GM18507 (cell line): ENCODE data around the gene SIRT3.
"Not testable (repeated sequence)": the region's sequence is repeated elsewhere in the genome, so short reads cannot be mapped to it uniquely, and the experiment has no call there.

Source experiments
- DNase-seq: peaks from one replicate; pipeline ENCODE4 v3.0.0; 2011; ENCODE audit warnings: low read depth; ENCODE audit not compliant: insufficient read length; ENCODE audit errors: extremely low spot score
- FAIRE-seq: peaks from 2 replicates; lab custom pipeline; 2011; peaks lifted over from hg19 to GRCh38; lab: Jason Lieb, UNC

Gene SIRT3

GRCh38 chr11:272195-272930, 36.2 kb upstream of the SIRT3 start:
- DNase-seq (no peak), FAIRE-seq (no peak)

- FAIRE-seq (no peak), DNase-seq (no peak)
These were observed 35.2 kb upstream of the SIRT3 start for GRCh38 chr11:271319-271715.

GRCh38 chr11:270451-271318, 34.5 kb upstream of the SIRT3 start:
- no peak for DNase-seq
- no peak for FAIRE-seq

- peak; percentile 98 for FAIRE-seq
These were observed 33.2 kb upstream of the SIRT3 start for GRCh38 chr11:269146-269890.

GRCh38 chr11:268716-269145, 32.6 kb upstream of the SIRT3 start:
- not testable (repeated sequence) for DNase-seq, FAIRE-seq

More at GRCh38 chr11:269146-269890, 33.2 kb upstream of the SIRT3 start:
- DNase-seq, result no peak

- FAIRE-seq (peak; percentile 53), DNase-seq (no peak)
These were observed 31.4 kb upstream of the SIRT3 start for GRCh38 chr11:267491-267994.

- FAIRE-seq (no peak), DNase-seq (no peak)
These were observed 30.7 kb upstream of the SIRT3 start for GRCh38 chr11:266676-267439.

- peak; percentile 12 for FAIRE-seq
These were observed 25.5 kb upstream of the SIRT3 start for GRCh38 chr11:261624-262023.

GRCh38 chr11:259413-259812, 23.3 kb upstream of the SIRT3 start:
- no peak for FAIRE-seq

More at GRCh38 chr11:261624-262023, 25.5 kb upstream of the SIRT3 start:
- DNase-seq, result no peak

GRCh38 chr11:257766-258493, 21.8 kb upstream of the SIRT3 start:
- no peak for DNase-seq
- FAIRE-seq, result no peak

More at GRCh38 chr11:259413-259812, 23.3 kb upstream of the SIRT3 start:
- no peak for DNase-seq

- FAIRE-seq (peak; percentile 80), DNase-seq (no peak)
These were observed 21.0 kb upstream of the SIRT3 start for GRCh38 chr11:256952-257737.

- DNase-seq, result no peak
- FAIRE-seq, result no peak
These were observed 19.7 kb upstream of the SIRT3 start for GRCh38 chr11:255816-256215.

- FAIRE-seq (no peak), DNase-seq (no peak)
These were observed 19.0 kb upstream of the SIRT3 start for GRCh38 chr11:255176-255575.

GRCh38 chr11:253886-254270, 17.7 kb upstream of the SIRT3 start:
- DNase-seq (no peak), FAIRE-seq (no peak)

- DNase-seq (no peak), FAIRE-seq (no peak)
These were observed 17.2 kb upstream of the SIRT3 start for GRCh38 chr11:253160-253885.

- FAIRE-seq (no peak), DNase-seq (no peak)
These were observed 16.5 kb upstream of the SIRT3 start for GRCh38 chr11:252666-253065.

GRCh38 chr11:251550-251949, 15.4 kb upstream of the SIRT3 start:
- DNase-seq, result no peak
- FAIRE-seq, result no peak
